Measurements from ENCODE around the gene INTS11.

GRCh38 chr1:1330366-1331067, 6.1 kb upstream of the INTS11 start:
- TF ChIP-seq CTCF (IDR thresholded peaks at IDR 0.05) (no peak), POLR2A (IDR thresholded peaks at IDR 0.05) (no peak)
